ENCODE data around the gene DMRTC1B. TPM values are rescaled to one million over a fixed set of nuclear protein-coding genes. Genes with fewer than 3 reads are reported as not detected.
"Not testable (repeated sequence)": the region's sequence is repeated elsewhere in the genome, so short reads cannot be mapped to it uniquely, and the experiment has no call there.

DMRTC1B gene, protein sequence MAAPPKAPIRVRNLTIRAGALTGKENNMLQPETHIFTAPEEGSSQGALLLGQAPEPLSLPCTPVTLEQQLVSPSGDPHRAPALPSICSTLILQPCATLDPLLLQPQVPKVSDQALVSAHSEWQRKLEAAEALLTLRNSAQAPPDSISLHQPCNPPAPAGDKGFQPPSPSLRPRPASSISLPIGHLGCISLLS
- not detected for polyA plus RNA-seq (2012; ENCODE audit: insufficient read length, low read depth)

DNA sequence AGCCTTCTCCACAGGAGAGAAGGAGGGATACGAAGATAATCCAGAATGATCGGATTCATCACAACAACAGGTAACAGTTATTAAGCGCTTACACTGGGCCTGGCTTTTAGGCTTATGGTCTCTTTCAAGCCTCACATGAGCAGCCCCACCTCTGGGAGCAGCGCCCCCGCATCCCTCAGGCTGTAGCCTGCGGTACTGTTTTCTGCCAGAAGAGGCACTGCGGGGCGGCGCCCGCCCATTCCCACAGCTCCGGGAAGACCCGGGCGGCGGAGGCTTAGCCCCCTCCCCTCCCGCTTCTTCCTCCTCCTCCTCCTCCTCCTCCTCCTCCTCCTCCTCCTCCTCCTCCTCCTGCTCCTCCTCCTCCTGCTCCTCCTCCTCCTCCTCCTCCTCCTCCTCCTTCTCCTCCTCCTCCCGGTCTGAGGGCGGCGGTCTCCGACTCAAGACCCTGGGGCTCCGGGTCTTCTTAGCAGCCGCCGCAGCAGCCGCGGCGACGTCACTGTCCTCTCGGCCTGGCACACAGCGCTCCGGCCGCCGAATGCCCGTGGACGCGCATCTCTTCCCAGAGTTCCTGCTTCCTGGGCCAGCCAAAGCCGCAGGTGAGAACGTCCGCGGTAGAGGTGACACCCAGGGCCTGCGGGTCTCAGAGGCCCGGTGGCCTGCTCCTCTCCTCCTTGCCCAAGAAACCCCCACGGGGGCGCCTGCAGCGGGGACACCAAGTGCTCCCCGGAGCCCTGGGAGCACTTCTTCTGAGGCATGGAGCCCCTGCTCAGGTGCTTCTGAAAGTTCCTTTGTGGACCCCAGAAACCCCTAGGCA lies at the start of gene DMRTC1B:
Gene DMRTC1B (plus strand): TSS at position 238 of the 814 bp plus-strand sequence. CDS start 68,246 bp downstream, outside the sequence.
- TF ChIP-seq, protein P1, sequence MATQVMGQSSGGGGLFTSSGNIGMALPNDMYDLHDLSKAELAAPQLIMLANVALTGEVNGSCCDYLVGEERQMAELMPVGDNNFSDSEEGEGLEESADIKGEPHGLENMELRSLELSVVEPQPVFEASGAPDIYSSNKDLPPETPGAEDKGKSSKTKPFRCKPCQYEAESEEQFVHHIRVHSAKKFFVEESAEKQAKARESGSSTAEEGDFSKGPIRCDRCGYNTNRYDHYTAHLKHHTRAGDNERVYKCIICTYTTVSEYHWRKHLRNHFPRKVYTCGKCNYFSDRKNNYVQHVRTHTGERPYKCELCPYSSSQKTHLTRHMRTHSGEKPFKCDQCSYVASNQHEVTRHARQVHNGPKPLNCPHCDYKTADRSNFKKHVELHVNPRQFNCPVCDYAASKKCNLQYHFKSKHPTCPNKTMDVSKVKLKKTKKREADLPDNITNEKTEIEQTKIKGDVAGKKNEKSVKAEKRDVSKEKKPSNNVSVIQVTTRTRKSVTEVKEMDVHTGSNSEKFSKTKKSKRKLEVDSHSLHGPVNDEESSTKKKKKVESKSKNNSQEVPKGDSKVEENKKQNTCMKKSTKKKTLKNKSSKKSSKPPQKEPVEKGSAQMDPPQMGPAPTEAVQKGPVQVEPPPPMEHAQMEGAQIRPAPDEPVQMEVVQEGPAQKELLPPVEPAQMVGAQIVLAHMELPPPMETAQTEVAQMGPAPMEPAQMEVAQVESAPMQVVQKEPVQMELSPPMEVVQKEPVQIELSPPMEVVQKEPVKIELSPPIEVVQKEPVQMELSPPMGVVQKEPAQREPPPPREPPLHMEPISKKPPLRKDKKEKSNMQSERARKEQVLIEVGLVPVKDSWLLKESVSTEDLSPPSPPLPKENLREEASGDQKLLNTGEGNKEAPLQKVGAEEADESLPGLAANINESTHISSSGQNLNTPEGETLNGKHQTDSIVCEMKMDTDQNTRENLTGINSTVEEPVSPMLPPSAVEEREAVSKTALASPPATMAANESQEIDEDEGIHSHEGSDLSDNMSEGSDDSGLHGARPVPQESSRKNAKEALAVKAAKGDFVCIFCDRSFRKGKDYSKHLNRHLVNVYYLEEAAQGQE (IDR thresholded peaks at IDR 0.05; ENCODE audit: insufficient read depth in 1 of 2, low read depth in 2 of 2, low read length in 2 of 2): not testable (repeated sequence)
- not testable (repeated sequence) for TF ChIP-seq TAF1 (IDR thresholded peaks at IDR 0.05; ENCODE audit: borderline replicate concordance, insufficient read depth, low read length); FOXP2 (optimal IDR thresholded peaks at IDR 0.05; ENCODE audit: borderline replicate concordance, extremely low read depth, extremely low read length, insufficient read depth)

DNA sequence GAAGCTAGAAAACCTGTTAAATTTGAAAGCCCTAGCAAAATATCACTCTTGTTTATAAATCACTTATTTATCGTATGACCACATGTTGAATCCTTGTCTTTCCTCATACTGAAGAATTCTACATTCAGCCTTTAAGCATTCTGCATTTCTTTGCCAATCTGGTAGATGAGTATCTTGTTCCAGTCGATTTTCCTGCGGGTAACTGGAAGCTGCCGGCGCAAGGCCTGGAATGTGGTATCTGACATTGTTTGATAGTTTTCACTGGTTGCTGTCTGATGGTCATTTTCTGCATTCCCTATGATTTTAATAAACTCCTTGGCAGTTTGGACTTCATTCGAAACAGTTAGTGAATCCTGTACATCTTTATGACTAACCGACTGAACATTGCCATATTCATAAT lies 48.8 kb upstream of the DMRTC1B start:
- TF ChIP-seq POLR2AphosphoS5 (IDR thresholded peaks at IDR 0.05; ENCODE audit: low read depth, low read length) (no peak), FOXP2 (optimal IDR thresholded peaks at IDR 0.05; ENCODE audit: borderline replicate concordance, extremely low read depth, extremely low read length, insufficient read depth) (no peak), SIN3A (IDR thresholded peaks at IDR 0.05; ENCODE audit: borderline replicate concordance, insufficient read depth, low read length) (no peak), TAF1 (IDR thresholded peaks at IDR 0.05; ENCODE audit: borderline replicate concordance, insufficient read depth, low read length) (no peak)
- TF ChIP-seq, protein P1 (IDR thresholded peaks at IDR 0.05; ENCODE audit: insufficient read depth in 1 of 2, low read depth in 2 of 2, low read length in 2 of 2): no peak

DNA sequence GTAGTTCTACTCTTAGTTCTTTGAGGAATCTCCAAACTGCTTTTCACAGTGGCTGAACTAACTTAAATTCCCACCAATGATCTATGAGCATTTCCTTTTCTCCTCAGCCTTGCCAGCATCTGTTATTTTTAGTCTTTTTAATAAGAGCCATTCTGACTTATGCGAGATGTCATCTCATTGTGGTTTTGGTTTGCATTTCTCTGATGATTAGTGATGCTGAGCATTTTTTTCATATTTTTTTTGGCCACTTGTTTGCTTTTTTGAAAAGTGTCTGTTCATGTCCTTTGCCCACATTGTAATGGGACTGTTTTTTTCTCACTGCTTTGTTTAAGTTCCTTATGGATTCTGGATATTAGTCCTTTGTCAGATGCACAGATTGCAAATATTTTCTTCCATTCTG lies 41.1 kb upstream of the DMRTC1B start:
- TF ChIP-seq SIN3A (IDR thresholded peaks at IDR 0.05; ENCODE audit: borderline replicate concordance, insufficient read depth, low read length) (no peak), POLR2AphosphoS5 (IDR thresholded peaks at IDR 0.05; ENCODE audit: low read depth, low read length) (no peak), FOXP2 (optimal IDR thresholded peaks at IDR 0.05; ENCODE audit: borderline replicate concordance, extremely low read depth, extremely low read length, insufficient read depth) (no peak), TAF1 (IDR thresholded peaks at IDR 0.05; ENCODE audit: borderline replicate concordance, insufficient read depth, low read length) (no peak)
- TF ChIP-seq, protein P1 (IDR thresholded peaks at IDR 0.05; ENCODE audit: insufficient read depth in 1 of 2, low read depth in 2 of 2, low read length in 2 of 2): no peak

DNA sequence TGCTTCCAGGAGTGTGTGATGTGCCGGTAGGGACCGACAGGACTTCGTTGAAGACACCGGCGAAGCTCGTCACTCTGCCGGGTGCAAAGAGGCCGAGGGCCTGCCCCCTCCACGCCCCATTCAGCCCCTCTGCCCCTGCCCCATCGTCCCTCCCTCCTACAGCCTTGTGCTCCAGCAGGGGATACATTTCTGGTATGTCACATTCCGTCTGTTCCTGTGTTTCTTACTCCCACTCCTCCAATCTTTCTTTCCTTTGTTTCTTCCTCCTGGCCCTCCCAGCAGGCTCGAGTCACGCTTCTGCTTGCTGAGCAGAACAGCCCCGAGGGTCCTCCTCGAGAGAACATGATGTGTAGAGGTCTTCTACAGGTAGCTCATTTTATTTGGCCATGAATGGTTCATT lies 5.9 kb downstream of the DMRTC1B start, which contains the start of gene FAM236B:
Gene FAM236B (minus strand): TSS at position 101 of the 400 bp plus-strand sequence. CDS start 100 bp downstream, at position 1.
- TF ChIP-seq POLR2AphosphoS5 (IDR thresholded peaks at IDR 0.05; ENCODE audit: low read depth, low read length); TAF1 (IDR thresholded peaks at IDR 0.05; ENCODE audit: borderline replicate concordance, insufficient read depth, low read length); SIN3A (IDR thresholded peaks at IDR 0.05; ENCODE audit: borderline replicate concordance, insufficient read depth, low read length): not testable (repeated sequence)

DNA sequence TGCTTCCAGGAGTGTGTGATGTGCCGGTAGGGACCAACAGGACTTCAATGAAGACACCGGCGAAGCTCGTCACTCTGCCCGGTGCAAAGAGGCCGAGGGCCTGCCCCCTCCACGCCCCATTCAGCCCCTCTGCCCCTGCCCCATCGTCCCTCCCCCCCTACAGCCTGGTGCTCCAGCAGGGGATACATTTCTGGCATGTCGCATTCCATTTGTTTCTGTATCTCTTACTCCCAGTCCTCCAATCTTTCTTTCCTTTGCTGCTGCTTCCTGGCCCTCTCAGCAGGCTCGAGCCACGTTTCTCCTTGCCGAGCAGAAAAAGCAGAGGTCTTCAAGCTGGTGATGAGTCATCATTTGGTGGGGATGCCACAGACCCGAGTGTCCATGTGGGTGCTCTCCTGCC lies 31.4 kb downstream of the DMRTC1B start, which contains the start of gene FAM236D:
Gene FAM236D (minus strand): TSS at position 101 of the 400 bp plus-strand sequence. CDS start 100 bp downstream, at position 1.
- TF ChIP-seq TAF1 (IDR thresholded peaks at IDR 0.05; ENCODE audit: borderline replicate concordance, insufficient read depth, low read length); POLR2AphosphoS5 (IDR thresholded peaks at IDR 0.05; ENCODE audit: low read depth, low read length): not testable (repeated sequence)
- TF ChIP-seq, protein P1 (IDR thresholded peaks at IDR 0.05; ENCODE audit: insufficient read depth in 1 of 2, low read depth in 2 of 2, low read length in 2 of 2): not testable (repeated sequence)
